GM18951 (cell line): ENCODE data around the gene FOSB.

Experiments
- POLR2A ChIP-seq: IDR thresholded peaks from 4 replicates; pipeline ENCODE4 v1.6.1; 2011; ENCODE audit warnings: mild to moderate bottlenecking; ENCODE audit not compliant: insufficient read length, insufficient read depth; ENCODE audit errors: extremely low read depth
- in situ Hi-C: fragments of 300-500 bp; cut with MboI; formaldehyde crosslinking; loops from one replicate; pipeline ENCODE4 v1.12.0; 2022; ENCODE audit warnings: low sequenced_read_pairs, mixed read lengths, inconsistent platforms; ENCODE audit not compliant: unreplicated experiment

FOSB gene

GRCh38 chr19:45446944-45447343 lies 20.9 kb upstream of the FOSB start:
- no peak for TF ChIP-seq POLR2A
- in situ Hi-C loops, result no loop called here

- in situ Hi-C loops, result no loop called here
- TF ChIP-seq POLR2A, result no peak
Observed at GRCh38 chr19:45448425-45448756, 19.4 kb upstream of the FOSB start.

DNA sequence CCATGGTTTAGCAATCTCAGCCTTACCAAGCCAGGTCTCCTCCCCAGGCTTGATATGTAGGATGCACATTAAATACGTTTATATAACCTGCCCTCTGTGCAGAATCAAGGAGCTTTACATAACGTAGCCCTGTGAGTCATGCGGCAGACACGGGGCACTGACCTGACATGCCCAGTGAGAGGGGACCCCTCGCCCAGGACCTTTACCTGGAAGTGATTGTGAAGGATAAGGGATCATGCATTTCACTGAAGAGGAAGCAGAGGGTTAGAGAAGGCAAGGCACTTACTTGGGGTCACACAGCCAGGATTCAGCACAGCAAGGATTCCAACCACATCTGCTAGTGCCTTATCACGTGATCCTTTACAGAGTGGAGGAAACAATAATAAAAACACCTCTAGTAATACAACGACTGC lies 18.9 kb upstream of the FOSB start:
- in situ Hi-C loops, result no loop called here
- no peak for TF ChIP-seq POLR2A

DNA sequence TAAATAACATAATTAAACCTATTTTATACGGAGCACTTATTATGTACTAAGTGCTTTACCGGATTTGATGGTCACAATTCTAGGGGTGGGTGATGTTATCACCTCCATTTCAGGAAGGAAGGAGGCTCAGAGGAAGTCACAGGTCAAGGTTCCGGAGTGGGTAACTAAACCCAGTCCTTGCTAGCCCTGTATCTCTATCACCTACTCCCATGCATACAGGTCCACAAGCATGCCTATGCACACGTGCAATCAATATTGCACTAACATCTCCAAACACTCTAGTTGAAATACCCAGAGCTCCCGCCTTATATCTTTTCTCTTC lies 17.8 kb upstream of the FOSB start:
- in situ Hi-C loops, result no loop called here
- TF ChIP-seq POLR2A, result no peak

GRCh38 chr19:45451131-45451849 lies 16.5 kb upstream of the FOSB start:
- in situ Hi-C loops, result no loop called here
- TF ChIP-seq POLR2A, result no peak

DNA sequence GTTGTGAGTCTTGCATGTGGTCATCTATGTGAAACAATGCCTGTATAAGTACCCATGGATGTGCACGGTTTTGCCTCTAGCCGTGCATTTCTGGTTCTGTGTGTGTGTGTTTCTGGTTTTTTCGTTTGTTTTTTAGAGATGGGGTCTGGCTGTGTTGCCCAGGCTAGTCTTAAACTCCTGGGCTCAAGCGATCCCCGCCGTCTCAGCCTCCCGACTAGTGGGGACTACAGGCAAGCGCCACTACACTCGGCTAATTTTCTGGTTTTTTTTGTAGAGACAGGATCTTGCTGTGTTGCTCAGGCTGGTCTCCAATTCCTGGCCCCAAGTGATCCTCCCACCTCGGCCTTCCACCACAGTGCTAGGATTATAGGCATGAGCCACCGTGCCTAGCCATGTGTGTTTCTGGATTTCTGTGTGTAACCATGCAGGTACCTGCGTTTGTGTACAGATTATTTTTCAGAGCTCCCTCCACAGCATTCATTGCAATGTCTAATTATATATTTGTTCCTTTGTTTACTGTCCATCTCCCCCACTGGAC lies 15.9 kb upstream of the FOSB start:
- in situ Hi-C loops, result no loop called here
- no peak for TF ChIP-seq POLR2A

DNA sequence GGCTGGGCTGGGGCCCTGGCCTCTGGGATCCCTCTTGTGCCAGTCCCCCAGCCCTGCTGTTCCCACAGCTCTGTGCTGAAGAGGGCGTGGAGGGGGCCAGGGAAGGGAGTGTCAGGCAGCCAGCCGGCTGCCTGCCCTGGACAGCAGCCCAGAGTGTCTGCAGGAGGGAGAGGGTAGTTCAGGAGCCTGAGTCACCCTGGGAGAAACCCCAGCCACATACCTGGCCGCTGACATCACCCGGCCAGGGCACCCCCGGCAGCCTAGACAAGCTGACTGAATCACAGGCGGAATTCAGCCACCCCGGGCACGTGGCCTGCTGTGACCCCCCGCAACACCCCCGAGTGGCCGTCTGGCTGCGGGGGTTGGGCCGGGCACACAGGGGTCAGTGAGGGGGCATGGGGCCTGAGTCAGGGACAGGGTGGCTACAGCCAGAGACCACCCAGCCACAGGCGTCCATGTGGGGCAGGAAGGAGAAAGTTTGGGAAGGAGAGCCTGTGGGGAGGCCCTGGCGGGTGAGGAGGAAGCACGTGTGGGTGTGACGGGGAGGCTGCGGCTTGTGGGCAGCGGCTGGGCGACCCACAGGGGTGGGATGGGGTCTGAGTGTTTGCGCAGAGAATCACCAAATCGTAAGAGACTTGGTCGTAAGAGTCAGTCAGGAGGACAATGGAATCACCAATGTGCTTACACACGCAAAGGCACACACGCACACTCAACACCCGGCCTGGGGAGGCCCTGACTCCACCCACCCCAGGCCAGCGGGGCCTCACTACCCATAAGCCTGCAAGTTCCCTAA lies 11.9 kb upstream of the FOSB start:
- TF ChIP-seq POLR2A, result no peak
- in situ Hi-C loops, result no loop called here

DNA sequence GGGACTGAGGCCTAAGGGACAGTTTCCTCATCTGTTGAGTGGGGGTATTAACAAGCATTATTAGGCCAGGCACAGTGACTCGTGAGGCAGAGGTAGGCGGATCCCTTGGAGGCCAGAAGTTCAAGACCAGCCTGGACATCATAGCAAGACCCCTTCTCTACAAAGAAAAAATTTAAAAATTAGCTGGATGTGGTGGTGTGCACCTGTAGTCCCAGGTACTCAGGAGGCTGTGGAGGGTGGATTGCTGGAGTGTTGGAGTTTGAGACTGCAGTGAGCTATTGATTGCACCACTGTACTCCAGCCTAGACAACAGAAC lies 11.3 kb upstream of the FOSB start:
- in situ Hi-C loops, result no loop called here
- no peak for TF ChIP-seq POLR2A

- TF ChIP-seq POLR2A, result no peak
- in situ Hi-C loops, result no loop called here
Observed at GRCh38 chr19:45457776-45458175, 10.0 kb upstream of the FOSB start.

DNA sequence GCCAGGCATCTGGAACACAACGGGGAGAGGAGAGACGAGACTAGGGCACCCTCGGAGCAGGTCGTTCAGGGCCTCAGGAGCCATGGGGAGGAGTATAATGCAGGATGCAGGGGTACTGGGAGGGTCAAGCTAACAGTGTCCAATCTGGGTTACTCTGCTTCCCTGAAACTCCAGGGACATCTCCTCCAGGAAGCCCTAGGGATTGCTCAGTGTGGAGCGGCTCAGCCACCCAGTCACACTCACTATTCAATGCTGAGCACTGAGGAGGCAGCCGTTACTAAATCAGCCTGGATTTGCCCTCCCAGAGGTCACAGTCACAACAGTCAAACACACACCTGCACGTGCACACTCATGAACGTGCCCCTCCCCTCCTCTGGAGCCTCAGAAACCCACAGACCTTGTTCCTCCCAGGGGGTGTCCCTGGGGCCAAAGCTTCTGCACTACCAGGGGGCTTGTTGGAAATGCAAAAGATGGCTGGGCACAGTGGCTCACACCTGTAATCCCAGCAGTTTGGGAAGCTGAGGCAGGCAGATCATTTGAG lies 6.9 kb upstream of the FOSB start:
- TF ChIP-seq POLR2A, result no peak
- in situ Hi-C loops, result no loop called here

GRCh38 chr19:45462174-45462573 lies 5.6 kb upstream of the FOSB start:
- TF ChIP-seq POLR2A, result no peak
- in situ Hi-C loops, result no loop called here

DNA sequence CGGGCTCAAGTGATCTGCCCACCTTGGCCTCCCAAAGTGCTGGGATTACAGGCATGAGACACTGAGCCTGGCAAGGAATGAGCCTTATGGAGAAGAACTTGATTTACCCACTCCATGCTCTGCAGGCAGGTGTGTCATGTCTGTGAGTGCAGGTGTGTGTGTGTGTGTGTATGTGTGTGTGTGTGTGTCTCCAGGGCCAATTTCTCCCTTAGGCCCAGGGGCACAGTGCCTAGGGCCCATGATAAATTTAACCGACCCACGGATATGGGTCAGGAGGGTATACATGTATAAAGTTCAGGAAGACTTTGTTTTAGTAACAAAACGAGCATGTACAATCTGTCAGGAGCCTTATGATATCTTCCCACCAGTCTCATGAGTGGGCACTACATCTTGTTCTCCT lies 4.6 kb upstream of the FOSB start:
- TF ChIP-seq POLR2A, result no peak
- in situ Hi-C loops, result no loop called here

DNA sequence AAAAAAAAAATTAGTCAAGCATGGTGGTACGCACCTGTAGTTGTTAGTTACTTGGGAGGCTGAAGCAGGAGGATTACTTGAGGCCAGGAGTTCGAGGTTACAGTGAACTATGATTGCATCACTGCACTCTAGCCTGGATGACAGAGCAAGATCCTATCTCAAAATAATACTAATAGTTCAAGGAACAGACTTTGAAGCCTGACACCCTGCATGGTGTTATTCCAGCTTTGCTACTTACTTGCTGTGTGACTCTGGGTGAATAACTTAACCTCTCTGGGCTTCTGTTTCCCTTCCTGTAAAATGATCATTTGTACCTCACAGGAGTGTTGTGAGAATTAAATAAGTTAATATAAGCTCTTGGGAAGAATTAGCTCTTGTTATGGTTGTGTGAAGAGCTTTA lies 3.5 kb upstream of the FOSB start:
- in situ Hi-C loops, result no loop called here
- no peak for TF ChIP-seq POLR2A

GRCh38 chr19:45464852-45465441 lies 2.8 kb upstream of the FOSB start:
- in situ Hi-C loops, result no loop called here
- no peak for TF ChIP-seq POLR2A
